Chondrocyte (in vitro differentiated cells): ENCODE data around the gene PDE11A. TPM values are rescaled to one million over a fixed set of nuclear protein-coding genes. Genes with fewer than 3 reads are reported as not detected.

Source experiments
- DNase-seq: peaks from one replicate; pipeline ENCODE4 v3.0.0; 2021; ENCODE audit warnings: mixed read lengths, low spot score
- H3K27ac Mint-ChIP-seq: one replicate; pipeline ENCODE4 v1.8.0; 2021; ENCODE audit warnings: mild to moderate bottlenecking, moderate library complexity, mixed read lengths; ENCODE audit not compliant: unreplicated experiment
- H3K27me3 Mint-ChIP-seq: 2 replicates; pipeline ENCODE4 v1.8.0; 2021; ENCODE audit warnings: low read depth, mixed read lengths
- H3K36me3 Mint-ChIP-seq: 2 replicates; pipeline ENCODE4 v1.8.0; 2021; ENCODE audit warnings: low read depth, mixed read lengths
- H3K4me1 Mint-ChIP-seq: 2 replicates; pipeline ENCODE4 v1.8.0; 2021; ENCODE audit warnings: low read depth, mild to moderate bottlenecking, mixed read lengths
- H3K4me3 Mint-ChIP-seq: one replicate; pipeline ENCODE4 v1.8.0; 2021; ENCODE audit warnings: mild to moderate bottlenecking, moderate library complexity, mixed read lengths; ENCODE audit not compliant: unreplicated experiment
- H3K9me3 Mint-ChIP-seq: 2 replicates; pipeline ENCODE4 v1.8.0; 2021; ENCODE audit warnings: low read depth, mixed read lengths
- CTCF ChIP-seq: fragments of 200-600 bp; sonication (generic); IDR thresholded peaks from 2 replicates; pipeline ENCODE4 v1.5.0; 2021; ENCODE audit warnings: antibody characterized with exemption, mild to moderate bottlenecking, moderate library complexity
- total RNA-seq: library from RNA; stranded (reverse); gene quantifications from 3 replicates; pipeline ENCODE4 v1.2.1, GENCODE V29; 2021

The PDE11A gene
- total RNA-seq, 1 donor from 2014 or later, result 2.1 TPM

- Mint-ChIP-seq H3K27me3 (peaks cover 19% of the 10 kb centered on the region), H3K27ac (no peak overlapping the region)
Observed at GRCh38 chr2:177728399-177728765, 344.2 kb downstream of the PDE11A start.

GRCh38 chr2:177727577-177728398, 344.8 kb downstream of the PDE11A start:
- Mint-ChIP-seq H3K4me1 (no peaks in the 10 kb centered on the region), H3K4me3 (no peak overlapping the region), H3K9me3 (no peaks in the 10 kb centered on the region), H3K27me3 (peaks cover 19% of the 10 kb centered on the region), H3K36me3 (peaks cover 2% of the 10 kb centered on the region), H3K27ac (no peak overlapping the region)
- no peak for DNase-seq
- TF ChIP-seq CTCF, result no peak

More at GRCh38 chr2:177728399-177728765, 344.2 kb downstream of the PDE11A start:
- no peak for DNase-seq
- Mint-ChIP-seq H3K36me3 (peaks cover 2% of the 10 kb centered on the region), H3K9me3 (no peaks in the 10 kb centered on the region), H3K4me1 (no peaks in the 10 kb centered on the region), H3K4me3 (no peak overlapping the region)
- no peak for TF ChIP-seq CTCF

- H3K4me3 Mint-ChIP-seq, result no peak overlapping the region
- H3K27me3 Mint-ChIP-seq, result peaks cover 17% of the 10 kb centered on the region
- no peak overlapping the region for H3K27ac Mint-ChIP-seq
- peaks cover 2% of the 10 kb centered on the region for H3K36me3 Mint-ChIP-seq
- DNase-seq, result no peak
- no peaks in the 10 kb centered on the region for H3K9me3 Mint-ChIP-seq
- H3K4me1 Mint-ChIP-seq, result no peaks in the 10 kb centered on the region
- TF ChIP-seq CTCF, result no peak
Observed at GRCh38 chr2:177726931-177727348, 345.6 kb downstream of the PDE11A start.

GRCh38 chr2:177724398-177725287, 347.9 kb downstream of the PDE11A start:
- no peaks in the 10 kb centered on the region for H3K4me1 Mint-ChIP-seq
- no peaks in the 10 kb centered on the region for H3K9me3 Mint-ChIP-seq
- H3K4me3 Mint-ChIP-seq, result no peak overlapping the region
- H3K36me3 Mint-ChIP-seq, result peaks cover 2% of the 10 kb centered on the region
- TF ChIP-seq CTCF, result peak; percentile 98
- H3K27ac Mint-ChIP-seq, result no peak overlapping the region
- H3K27me3 Mint-ChIP-seq, result peaks cover 10% of the 10 kb centered on the region
- no peak for DNase-seq

- Mint-ChIP-seq H3K27ac (no peak overlapping the region), H3K4me1 (no peaks in the 10 kb centered on the region), H3K4me3 (no peak overlapping the region), H3K36me3 (peaks cover 2% of the 10 kb centered on the region), H3K9me3 (no peaks in the 10 kb centered on the region), H3K27me3 (peaks cover 8% of the 10 kb centered on the region)
- TF ChIP-seq CTCF, result no peak
- no peak for DNase-seq
Observed at GRCh38 chr2:177723235-177723634, 349.3 kb downstream of the PDE11A start.
